ENCODE results near the gene TAGAP. TPM values are rescaled to one million over a fixed set of nuclear protein-coding genes. Genes with fewer than 3 reads are reported as not detected.

Gene TAGAP
- total RNA-seq, 2 experiments from 2014 or later: 245 to 261 TPM

GRCh38 chr6:159052720-159053119 is 7.9 kb upstream of the TAGAP start:
- Histone ChIP-seq H3K27ac (ENCODE audit: low read depth in 1 of 2, low read length in 2 of 2) (no peak overlapping the region), H3K4me1 (ENCODE audit: insufficient read depth, low read length) (peaks cover 56% of the 10 kb centered on the region), H3K36me3 (ENCODE audit: insufficient read depth, low read length) (no peaks in the 10 kb centered on the region), H3K27me3 (ENCODE audit: control insufficient read depth in 1 of 2, insufficient read depth in 2 of 2, low read length in 2 of 2) (no peaks in the 10 kb centered on the region), H3K4me3 (ENCODE audit: low read length) (no peak overlapping the region), H3K9me3 (ENCODE audit: control insufficient read depth in 1 of 2, insufficient read depth in 1 of 2, low read length in 2 of 2) (no peaks in the 10 kb centered on the region)
- intact Hi-C loops (cut with DNase I, micrococcal nuclease): no loop called here
- no peak for DNase-seq
- Mint-ChIP-seq H3K4me3 (no peak overlapping the region), H3K4me1 (ENCODE audit: low read depth) (peaks cover 52% of the 10 kb centered on the region), H3K27me3 (no peaks in the 10 kb centered on the region), H3K27ac (no peak overlapping the region), H3K36me3 (ENCODE audit: low read depth) (no peaks in the 10 kb centered on the region), H3K9me3 (no peaks in the 10 kb centered on the region)
- ChIA-PET POLR2A (interaction anchor here (1.2 to 5.9 kb wide), 3 partner anchors 9 to 12 kb away, joined by 3 to 45 read pairs (median 9); partner anchors contain the start of gene TAGAP), CTCF (interaction anchor here (0.8 to 1.0 kb wide), 2 partner anchors 10 to 52 kb away, joined by 3 read pairs; no protein-coding TSS in a partner anchor)
- TF ChIP-seq, protein P1, sequence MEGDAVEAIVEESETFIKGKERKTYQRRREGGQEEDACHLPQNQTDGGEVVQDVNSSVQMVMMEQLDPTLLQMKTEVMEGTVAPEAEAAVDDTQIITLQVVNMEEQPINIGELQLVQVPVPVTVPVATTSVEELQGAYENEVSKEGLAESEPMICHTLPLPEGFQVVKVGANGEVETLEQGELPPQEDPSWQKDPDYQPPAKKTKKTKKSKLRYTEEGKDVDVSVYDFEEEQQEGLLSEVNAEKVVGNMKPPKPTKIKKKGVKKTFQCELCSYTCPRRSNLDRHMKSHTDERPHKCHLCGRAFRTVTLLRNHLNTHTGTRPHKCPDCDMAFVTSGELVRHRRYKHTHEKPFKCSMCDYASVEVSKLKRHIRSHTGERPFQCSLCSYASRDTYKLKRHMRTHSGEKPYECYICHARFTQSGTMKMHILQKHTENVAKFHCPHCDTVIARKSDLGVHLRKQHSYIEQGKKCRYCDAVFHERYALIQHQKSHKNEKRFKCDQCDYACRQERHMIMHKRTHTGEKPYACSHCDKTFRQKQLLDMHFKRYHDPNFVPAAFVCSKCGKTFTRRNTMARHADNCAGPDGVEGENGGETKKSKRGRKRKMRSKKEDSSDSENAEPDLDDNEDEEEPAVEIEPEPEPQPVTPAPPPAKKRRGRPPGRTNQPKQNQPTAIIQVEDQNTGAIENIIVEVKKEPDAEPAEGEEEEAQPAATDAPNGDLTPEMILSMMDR (IDR thresholded peaks at IDR 0.05): no peak
- ATAC-seq (ENCODE audit: poor library complexity): no peak

DNA sequence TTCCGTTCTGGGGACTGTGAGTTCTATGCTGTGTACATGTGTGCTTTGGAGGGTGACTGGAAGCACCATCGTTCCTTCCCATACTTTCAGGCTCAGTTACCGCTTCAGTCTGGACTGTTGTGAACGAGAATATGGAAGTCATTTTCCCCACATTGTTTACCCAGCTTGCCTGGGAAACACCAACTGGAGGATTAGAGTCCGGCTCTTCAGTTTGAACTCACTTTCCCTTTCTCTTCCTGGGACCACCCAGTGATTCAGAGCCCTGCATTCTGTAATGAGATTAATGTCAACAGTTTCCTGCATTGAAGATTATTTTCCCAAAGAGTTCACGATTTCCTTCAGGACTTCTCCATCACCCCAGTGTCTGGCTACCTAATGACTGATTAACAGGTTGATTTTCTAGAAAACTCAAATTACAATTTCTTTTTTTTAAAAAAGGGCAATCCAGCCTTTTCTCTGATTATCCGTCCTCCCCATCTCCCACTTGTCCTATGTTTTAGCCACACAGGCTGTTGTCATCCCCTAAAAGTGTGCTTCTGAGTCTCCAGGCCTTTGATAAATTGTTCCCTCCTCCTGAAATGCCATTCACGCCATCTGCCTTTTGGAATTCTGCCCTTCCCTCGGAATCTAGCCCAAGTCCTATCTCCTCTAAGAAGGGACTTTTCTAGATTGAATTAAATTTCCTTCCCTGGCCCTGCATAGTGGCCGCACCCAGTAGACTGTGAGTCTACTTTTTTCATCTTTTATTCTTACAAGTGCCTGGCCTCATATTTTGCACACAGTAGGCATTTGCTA is 3.3 kb upstream of the TAGAP start:
- Mint-ChIP-seq H3K4me1 (ENCODE audit: low read depth) (peaks cover 39% of the 10 kb centered on the region), H3K9me3 (no peaks in the 10 kb centered on the region), H3K27me3 (no peaks in the 10 kb centered on the region), H3K4me3 (peak overlapping the region; percentile 65), H3K27ac (peak overlapping the region; percentile 60), H3K36me3 (ENCODE audit: low read depth) (peaks cover 18% of the 10 kb centered on the region)
- Histone ChIP-seq H3K9me3 (ENCODE audit: control insufficient read depth in 1 of 2, insufficient read depth in 1 of 2, low read length in 2 of 2) (no peaks in the 10 kb centered on the region), H3K4me1 (ENCODE audit: insufficient read depth, low read length) (peaks cover 40% of the 10 kb centered on the region), H3K27ac (ENCODE audit: low read depth in 1 of 2, low read length in 2 of 2) (no peak overlapping the region), H3K4me3 (ENCODE audit: low read length) (no peak overlapping the region), H3K27me3 (ENCODE audit: control insufficient read depth in 1 of 2, insufficient read depth in 2 of 2, low read length in 2 of 2) (no peaks in the 10 kb centered on the region), H3K36me3 (ENCODE audit: insufficient read depth, low read length) (peaks cover 11% of the 10 kb centered on the region)
- ATAC-seq (ENCODE audit: poor library complexity) (no peak), DNase-seq (no peak)
- TF ChIP-seq, protein P1 (IDR thresholded peaks at IDR 0.05): no peak
- intact Hi-C loops (cut with DNase I, micrococcal nuclease): loop anchor here in 1 of 2 experiments (2.0 kb wide), 2 partner anchors 13 to 47 kb away; no protein-coding TSS in a partner anchor
- ChIA-PET POLR2A (no interaction called here), CTCF (no interaction called here)

DNA sequence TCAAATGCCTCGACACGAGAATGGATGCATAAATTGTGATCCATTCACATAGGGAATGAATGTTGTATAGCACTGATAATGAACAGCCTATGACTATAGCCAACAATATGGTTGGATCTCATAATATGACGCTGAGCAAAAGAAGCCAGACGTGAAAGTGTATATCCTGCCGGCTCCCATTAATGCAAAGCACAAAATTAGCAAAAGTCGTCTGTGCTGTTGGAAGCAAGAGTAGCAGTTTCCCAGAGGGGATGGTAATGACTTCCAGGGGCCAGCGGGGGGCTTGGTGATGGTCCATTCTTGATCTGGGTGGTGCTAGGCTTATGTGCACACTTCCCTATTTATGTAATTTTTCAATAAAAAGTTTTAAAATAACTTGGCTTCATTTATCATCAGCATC is 1.0 kb upstream of the TAGAP start:
- H3K27me3 Mint-ChIP-seq: no peaks in the 10 kb centered on the region
- ChIA-PET POLR2A (interaction anchor here (1.1 to 7.3 kb wide), 7 partner anchors 9 to 89 kb away, joined by 3 to 146 read pairs (median 45); no protein-coding TSS in a partner anchor), CTCF (interaction anchor here (4.6 kb wide), 1 partner anchor 59 kb away, joined by 72 read pairs; no protein-coding TSS in a partner anchor)
- peaks cover 33% of the 10 kb centered on the region for H3K36me3 ChIP-seq (ENCODE audit: insufficient read depth, low read length)
- H3K4me3 Mint-ChIP-seq: peak overlapping the region; percentile 97
- no peaks in the 10 kb centered on the region for H3K27me3 ChIP-seq (ENCODE audit: control insufficient read depth in 1 of 2, insufficient read depth in 2 of 2, low read length in 2 of 2)
- peak overlapping the region; percentile 91 for H3K27ac Mint-ChIP-seq
- peaks cover 54% of the 10 kb centered on the region for H3K4me1 ChIP-seq (ENCODE audit: insufficient read depth, low read length)
- no peak for ATAC-seq (ENCODE audit: poor library complexity)
- no peaks in the 10 kb centered on the region for H3K9me3 ChIP-seq (ENCODE audit: control insufficient read depth in 1 of 2, insufficient read depth in 1 of 2, low read length in 2 of 2)
- H3K4me3 ChIP-seq (ENCODE audit: low read length): no peak overlapping the region
- peak overlapping the region in 1 of 2 donors; percentile 57 for H3K27ac ChIP-seq (ENCODE audit: low read depth in 1 of 2, low read length in 2 of 2)
- no peak for DNase-seq
- intact Hi-C loops (cut with DNase I, micrococcal nuclease): loop anchor here (1.0 to 2.0 kb wide), 3 partner anchors 15 to 49 kb away; no protein-coding TSS in a partner anchor
- peaks cover 41% of the 10 kb centered on the region for H3K36me3 Mint-ChIP-seq (ENCODE audit: low read depth)
- peaks cover 60% of the 10 kb centered on the region for H3K4me1 Mint-ChIP-seq (ENCODE audit: low read depth)
- TF ChIP-seq, protein P1 (IDR thresholded peaks at IDR 0.05): no peak
- H3K9me3 Mint-ChIP-seq: no peaks in the 10 kb centered on the region

All from CD4-positive, alpha-beta T cell (primary cell).